HEK293 (cell line): ENCODE results near the gene NPHP4.

Experiments
- RBAK ChIP-seq: fragments of 450-650 bp; formaldehyde crosslinking; IDR thresholded peaks from 2 replicates; pipeline ENCODE4 v1.5.1; 2016; ENCODE audit warnings: missing biosample characterization, missing genetic modification characterization
- ZNF2 ChIP-seq: fragments of 450-650 bp; formaldehyde crosslinking; IDR thresholded peaks from 2 replicates; pipeline ENCODE4 v1.5.1; 2016; ENCODE audit warnings: missing biosample characterization, missing genetic modification characterization
- ZNF239 ChIP-seq: fragments of 450-650 bp; formaldehyde crosslinking; IDR thresholded peaks from 2 replicates; pipeline ENCODE4 v1.5.1; 2016; ENCODE audit warnings: missing biosample characterization, missing genetic modification characterization
- ZNF416 ChIP-seq: fragments of 450-650 bp; formaldehyde crosslinking; IDR thresholded peaks from 2 replicates; pipeline ENCODE4 v1.5.1; 2016; ENCODE audit warnings: missing biosample characterization, missing genetic modification characterization
- ZNF558 ChIP-seq: fragments of 450-650 bp; formaldehyde crosslinking; IDR thresholded peaks from 2 replicates; pipeline ENCODE4 v1.5.1; 2016; ENCODE audit warnings: missing biosample characterization, missing genetic modification characterization
- ZNF707 ChIP-seq: fragments of 450-650 bp; formaldehyde crosslinking; IDR thresholded peaks from 2 replicates; pipeline ENCODE4 v1.5.1; 2016; ENCODE audit warnings: missing biosample characterization, missing genetic modification characterization
- ZNF776 ChIP-seq: fragments of 450-650 bp; formaldehyde crosslinking; IDR thresholded peaks from 2 replicates; pipeline ENCODE4 v1.5.0; 2017; ENCODE audit warnings: missing biosample characterization, missing genetic modification characterization, borderline replicate concordance
- ZNF785 ChIP-seq: fragments of 450-650 bp; formaldehyde crosslinking; IDR thresholded peaks from 2 replicates; pipeline ENCODE4 v1.5.1; 2016; ENCODE audit warnings: missing biosample characterization, missing genetic modification characterization
- TF ChIP-seq, protein P1 (sequence below): fragments of 450-650 bp; formaldehyde crosslinking; IDR thresholded peaks from 2 replicates; pipeline ENCODE4 v1.5.1; 2016; ENCODE audit warnings: missing biosample characterization, missing genetic modification characterization
- TF ChIP-seq, protein P2 (sequence below): fragments of 450-650 bp; formaldehyde crosslinking; IDR thresholded peaks from 2 replicates; pipeline ENCODE4 v1.5.1; 2016; ENCODE audit warnings: missing biosample characterization, missing genetic modification characterization

DNA sequence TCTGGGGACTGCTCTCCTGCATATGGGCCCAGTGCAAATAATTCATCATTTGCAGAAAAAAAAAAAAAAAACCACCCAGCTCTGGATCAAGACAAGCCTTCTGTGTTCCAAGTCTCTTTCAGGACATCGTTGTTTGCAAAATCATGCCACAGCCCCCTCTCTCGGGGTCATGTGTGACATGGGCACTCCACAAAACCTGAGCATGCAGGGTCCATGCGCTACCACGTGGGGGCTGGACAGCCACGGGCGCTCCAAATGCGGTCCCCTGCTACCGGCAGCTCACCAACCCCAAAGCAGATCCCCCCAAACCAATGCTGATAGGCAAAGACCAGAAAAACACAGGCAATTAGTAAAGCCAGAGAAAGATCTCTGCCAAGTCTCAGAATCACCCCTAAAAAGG is 17.6 kb downstream of the NPHP4 start:
- TF ChIP-seq, protein P1, sequence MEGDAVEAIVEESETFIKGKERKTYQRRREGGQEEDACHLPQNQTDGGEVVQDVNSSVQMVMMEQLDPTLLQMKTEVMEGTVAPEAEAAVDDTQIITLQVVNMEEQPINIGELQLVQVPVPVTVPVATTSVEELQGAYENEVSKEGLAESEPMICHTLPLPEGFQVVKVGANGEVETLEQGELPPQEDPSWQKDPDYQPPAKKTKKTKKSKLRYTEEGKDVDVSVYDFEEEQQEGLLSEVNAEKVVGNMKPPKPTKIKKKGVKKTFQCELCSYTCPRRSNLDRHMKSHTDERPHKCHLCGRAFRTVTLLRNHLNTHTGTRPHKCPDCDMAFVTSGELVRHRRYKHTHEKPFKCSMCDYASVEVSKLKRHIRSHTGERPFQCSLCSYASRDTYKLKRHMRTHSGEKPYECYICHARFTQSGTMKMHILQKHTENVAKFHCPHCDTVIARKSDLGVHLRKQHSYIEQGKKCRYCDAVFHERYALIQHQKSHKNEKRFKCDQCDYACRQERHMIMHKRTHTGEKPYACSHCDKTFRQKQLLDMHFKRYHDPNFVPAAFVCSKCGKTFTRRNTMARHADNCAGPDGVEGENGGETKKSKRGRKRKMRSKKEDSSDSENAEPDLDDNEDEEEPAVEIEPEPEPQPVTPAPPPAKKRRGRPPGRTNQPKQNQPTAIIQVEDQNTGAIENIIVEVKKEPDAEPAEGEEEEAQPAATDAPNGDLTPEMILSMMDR (tag by site-specific recombination) = no peak
- TF ChIP-seq ZNF416 (tag by site-specific recombination) (no peak), ZNF776 (no peak), RBAK (tag by site-specific recombination) (no peak), ZNF707 (no peak), ZNF558 (tag by site-specific recombination) (no peak), ZNF2 (no peak), ZNF239 (tag by site-specific recombination) (no peak), ZNF785 (tag by site-specific recombination) (no peak)
- TF ChIP-seq, protein P2, sequence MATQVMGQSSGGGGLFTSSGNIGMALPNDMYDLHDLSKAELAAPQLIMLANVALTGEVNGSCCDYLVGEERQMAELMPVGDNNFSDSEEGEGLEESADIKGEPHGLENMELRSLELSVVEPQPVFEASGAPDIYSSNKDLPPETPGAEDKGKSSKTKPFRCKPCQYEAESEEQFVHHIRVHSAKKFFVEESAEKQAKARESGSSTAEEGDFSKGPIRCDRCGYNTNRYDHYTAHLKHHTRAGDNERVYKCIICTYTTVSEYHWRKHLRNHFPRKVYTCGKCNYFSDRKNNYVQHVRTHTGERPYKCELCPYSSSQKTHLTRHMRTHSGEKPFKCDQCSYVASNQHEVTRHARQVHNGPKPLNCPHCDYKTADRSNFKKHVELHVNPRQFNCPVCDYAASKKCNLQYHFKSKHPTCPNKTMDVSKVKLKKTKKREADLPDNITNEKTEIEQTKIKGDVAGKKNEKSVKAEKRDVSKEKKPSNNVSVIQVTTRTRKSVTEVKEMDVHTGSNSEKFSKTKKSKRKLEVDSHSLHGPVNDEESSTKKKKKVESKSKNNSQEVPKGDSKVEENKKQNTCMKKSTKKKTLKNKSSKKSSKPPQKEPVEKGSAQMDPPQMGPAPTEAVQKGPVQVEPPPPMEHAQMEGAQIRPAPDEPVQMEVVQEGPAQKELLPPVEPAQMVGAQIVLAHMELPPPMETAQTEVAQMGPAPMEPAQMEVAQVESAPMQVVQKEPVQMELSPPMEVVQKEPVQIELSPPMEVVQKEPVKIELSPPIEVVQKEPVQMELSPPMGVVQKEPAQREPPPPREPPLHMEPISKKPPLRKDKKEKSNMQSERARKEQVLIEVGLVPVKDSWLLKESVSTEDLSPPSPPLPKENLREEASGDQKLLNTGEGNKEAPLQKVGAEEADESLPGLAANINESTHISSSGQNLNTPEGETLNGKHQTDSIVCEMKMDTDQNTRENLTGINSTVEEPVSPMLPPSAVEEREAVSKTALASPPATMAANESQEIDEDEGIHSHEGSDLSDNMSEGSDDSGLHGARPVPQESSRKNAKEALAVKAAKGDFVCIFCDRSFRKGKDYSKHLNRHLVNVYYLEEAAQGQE (tag by site-specific recombination) = no peak
